CMK (cell line): ENCODE results near the gene PKMYT1.

ENCODE experiments used
- DNase-seq: peaks from one replicate; pipeline ENCODE4 v3.0.0-alpha.2; 2010; ENCODE audit warnings: low read depth

Gene PKMYT1

DNA sequence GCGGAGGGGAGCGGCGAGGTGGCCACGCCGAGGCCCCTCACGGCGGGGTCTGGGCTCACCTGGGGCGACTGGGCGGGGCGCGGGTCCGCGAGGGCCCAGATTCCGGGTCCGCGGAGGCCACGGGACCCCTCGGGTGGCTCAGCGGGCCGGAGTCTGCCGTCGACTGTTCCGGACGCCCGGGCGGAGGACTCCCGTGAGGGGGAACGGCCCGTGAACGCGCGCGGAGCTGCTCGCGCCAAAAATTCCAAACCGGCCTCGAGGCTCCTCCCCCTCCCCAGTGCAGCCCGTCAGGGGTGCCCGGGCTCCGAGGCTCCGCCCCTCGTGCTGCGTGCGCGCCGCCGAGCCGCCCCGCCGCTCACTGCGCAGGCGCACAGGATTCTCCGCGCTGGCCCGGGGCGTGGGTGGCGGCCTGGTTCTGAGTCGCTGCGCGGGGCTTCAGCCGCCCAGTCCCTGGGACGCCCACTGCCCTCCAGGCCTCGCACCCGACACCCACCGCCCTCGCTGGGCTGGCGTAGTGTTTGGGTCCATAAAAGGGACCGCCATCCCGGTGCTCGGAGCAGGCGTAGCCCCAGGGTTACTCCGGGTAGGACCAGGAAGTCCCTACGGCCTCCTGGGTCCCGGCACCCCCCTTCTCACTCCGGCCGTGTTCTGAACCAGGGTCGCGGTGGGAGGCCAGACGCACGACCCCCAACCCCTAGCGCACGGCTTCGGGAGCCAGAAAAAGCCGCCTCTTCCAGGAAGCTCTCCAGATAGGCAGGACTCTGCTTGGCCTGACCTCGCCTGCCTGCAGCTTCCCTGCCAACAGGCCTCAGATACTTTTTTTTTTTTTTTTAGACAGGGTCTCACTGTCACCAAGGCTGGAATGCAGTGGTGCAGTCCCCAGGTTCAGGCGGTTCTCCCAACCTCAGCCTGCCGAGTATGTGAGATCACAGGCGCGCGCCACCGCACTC, at the start of gene PKMYT1:
Gene PKMYT1 (minus strand): TSS at position 220 of the 950 bp plus-strand sequence. CDS start 789 bp downstream, outside the sequence.
- DNase-seq: peak; percentile 70

GRCh38 chr16:3029491-3030221, 49.4 kb upstream of the PKMYT1 start:
- no peak for DNase-seq

DNA sequence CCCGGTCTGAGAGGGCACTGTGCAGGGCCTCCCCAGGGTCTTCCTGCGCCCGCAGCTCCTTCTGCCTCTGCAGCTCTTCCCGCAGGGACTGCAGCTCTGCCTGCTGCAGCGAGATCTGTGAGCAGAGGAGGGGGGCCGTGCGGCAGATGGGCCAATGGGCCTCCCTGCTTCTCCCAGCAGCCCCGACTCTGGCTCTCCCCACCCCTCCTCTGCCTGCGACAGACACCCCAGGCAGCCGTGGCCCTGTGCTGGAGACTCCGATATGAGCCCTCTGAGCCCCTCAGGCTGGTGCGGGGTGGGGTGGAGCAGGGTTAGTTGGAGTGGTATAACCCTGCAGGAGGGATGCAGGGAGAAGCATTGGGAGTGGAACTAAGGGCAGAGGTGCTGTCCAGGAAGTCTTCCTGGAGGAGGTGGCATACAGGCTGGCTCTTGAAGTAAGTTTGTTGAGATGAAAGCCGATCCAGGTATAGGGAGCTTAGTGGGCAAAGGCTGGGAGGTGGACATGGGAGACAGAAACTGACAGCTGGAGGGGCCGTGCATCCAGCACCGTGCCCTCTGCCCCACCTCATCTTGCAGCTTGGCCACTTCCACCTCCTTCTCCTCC, 48.6 kb upstream of the PKMYT1 start:
- no peak for DNase-seq

GRCh38 chr16:3027983-3028715, 47.9 kb upstream of the PKMYT1 start:
- no peak for DNase-seq

- no peak for DNase-seq
These were observed 47.2 kb upstream of the PKMYT1 start for GRCh38 chr16:3027489-3027795.

DNA sequence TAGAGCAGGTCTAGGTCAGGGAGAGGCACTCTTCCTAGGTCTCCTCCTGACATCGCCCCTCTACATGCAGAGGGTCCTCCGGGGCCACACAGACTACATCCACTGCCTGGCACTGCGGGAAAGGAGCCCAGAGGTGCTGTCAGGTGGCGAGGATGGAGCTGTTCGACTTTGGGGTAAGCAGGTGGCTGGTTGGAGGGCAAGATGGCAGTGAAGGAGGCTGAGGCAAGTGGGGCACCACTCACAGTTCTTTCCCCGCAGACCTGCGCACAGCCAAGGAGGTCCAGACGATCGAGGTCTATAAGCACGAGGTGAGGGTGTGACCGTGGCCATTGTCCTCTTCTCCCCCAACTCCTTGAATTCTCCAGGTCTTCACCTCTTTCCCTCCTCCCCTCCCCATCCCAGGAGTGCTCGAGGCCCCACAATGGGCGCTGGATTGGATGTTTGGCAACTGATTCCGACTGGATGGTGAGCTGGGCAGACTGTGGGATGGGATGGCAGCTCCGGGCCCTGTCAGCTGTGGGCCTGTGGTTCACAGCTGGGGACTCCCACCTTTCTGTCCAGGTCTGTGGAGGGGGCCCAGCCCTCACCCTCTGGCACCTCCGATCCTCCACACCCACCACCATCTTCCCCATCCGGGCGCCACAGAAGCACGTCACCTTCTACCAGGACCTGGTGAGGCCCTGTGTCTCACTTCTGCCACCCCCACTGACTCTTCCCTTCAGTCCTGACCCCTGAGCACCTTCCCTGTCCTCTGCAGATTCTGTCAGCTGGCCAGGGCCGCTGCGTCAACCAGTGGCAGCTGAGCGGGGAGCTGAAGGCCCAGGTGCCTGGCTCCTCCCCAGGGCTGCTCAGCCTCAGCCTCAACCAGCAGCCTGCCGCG, 46.6 kb upstream of the PKMYT1 start:
- DNase-seq: no peak

DNA sequence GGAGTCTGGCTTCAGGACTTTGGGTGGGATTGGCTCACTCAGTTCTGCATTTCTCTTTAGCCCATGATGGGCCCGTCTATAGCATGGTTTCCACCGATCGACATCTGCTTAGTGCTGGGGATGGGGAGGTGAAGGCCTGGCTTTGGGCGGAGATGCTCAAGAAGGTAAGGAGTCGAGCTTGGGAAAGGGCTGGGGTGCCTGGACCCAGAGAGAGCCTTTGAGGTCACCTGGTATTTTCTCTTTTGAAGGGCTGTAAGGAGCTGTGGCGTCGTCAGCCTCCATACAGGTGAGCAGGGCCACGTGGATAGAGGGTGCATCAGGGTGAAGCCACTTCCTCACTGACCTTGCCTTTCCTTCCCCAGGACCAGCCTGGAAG, 45.7 kb upstream of the PKMYT1 start:
- no peak for DNase-seq

- no peak for DNase-seq
These were observed 45.1 kb upstream of the PKMYT1 start for GRCh38 chr16:3025032-3026002.

- DNase-seq: peak; percentile 97
These were observed 43.6 kb upstream of the PKMYT1 start, which contains the start of the genes HCFC1R1 and THOC6 for GRCh38 chr16:3023669-3024478. TSS of gene HCFC1R1 (minus strand) at chr16:3023942. CDS start at chr16:3023941, 1 bp downstream. TSS of gene THOC6 (plus strand) at chr16:3024035. CDS start at chr16:3024327, 292 bp downstream.

DNA sequence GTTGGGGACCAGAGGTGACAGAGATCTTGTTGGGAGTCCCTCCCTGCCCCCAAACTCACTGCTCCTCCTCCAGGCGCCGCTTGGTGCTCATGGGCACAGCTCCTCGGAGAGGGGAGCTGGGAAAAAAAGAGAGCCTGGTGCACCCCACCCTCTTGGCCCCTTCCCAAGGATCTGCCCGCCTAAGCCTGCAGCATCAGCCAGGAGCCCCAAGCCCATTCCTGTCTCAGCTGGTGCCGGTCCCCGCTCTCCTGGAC, 43.1 kb upstream of the PKMYT1 start:
- no peak for DNase-seq

DNA sequence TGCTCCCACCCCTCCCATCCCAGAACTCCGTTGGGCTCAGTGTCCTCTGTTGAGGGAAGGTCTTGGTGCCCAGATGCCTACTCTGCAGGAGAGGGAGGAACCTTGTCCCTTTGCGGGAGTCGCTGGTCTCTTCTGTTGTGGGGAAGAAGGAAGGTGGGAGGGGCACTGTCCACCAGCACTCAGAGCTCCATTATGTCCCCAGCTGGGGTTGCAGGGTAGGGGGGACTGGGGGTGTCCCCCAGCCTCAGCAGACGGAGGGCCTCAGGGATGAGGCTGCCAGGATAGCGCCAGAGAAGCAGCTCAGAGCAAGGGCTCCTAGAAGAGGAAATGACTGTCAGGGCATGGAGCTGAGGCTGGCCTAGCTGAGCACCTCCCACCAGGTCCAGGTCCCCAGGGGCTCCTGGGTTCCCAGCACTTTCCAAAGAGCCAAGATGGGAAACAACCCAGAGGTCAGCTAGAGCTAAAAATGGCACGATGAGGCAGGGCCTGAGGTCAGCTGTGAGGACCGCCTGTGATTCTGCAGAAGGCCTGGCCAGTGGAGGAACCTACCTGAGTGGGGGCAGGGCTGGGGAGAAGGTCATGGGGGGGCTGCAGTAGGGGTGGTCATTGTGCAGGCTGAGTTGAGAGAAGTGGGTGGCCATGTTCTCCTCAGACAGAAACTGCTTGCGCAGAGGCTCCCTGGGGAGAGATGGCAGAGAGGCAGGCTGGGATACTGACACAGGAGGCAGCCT, 42.6 kb upstream of the PKMYT1 start:
- DNase-seq: no peak

DNA sequence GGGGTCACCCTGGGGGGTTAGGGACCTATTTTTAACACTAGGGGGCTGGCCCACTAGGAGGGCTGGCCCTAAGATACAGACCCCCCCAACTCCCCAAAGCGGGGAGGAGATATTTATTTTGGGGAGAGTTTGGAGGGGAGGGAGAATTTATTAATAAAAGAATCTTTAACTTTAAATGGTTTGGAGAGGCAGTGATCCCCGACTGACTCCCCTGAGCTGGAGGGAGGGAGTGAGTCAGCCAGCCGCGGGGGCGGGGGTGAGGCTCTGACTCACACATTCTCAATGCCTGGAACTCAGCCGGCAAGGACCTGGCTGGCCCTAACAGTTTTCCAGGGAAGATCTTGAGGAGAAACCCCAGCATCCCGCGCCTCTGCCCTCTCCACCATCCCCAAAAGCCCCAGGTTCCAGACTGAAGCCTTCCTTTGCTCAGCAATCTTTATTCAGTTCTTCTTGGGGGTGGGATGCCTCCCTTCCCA, 42.0 kb upstream of the PKMYT1 start:
- no peak for DNase-seq

- no peak for DNase-seq
These were observed 41.4 kb upstream of the PKMYT1 start for GRCh38 chr16:3021449-3022207.

- no peak for DNase-seq
These were observed 40.6 kb upstream of the PKMYT1 start for GRCh38 chr16:3020604-3021448.

- no peak for DNase-seq
These were observed 40.0 kb upstream of the PKMYT1 start, which contains the start of gene TNFRSF12A for GRCh38 chr16:3020247-3020603. TSS of gene TNFRSF12A (plus strand) at chr16:3020368. CDS start at chr16:3020398, 30 bp downstream.

DNA sequence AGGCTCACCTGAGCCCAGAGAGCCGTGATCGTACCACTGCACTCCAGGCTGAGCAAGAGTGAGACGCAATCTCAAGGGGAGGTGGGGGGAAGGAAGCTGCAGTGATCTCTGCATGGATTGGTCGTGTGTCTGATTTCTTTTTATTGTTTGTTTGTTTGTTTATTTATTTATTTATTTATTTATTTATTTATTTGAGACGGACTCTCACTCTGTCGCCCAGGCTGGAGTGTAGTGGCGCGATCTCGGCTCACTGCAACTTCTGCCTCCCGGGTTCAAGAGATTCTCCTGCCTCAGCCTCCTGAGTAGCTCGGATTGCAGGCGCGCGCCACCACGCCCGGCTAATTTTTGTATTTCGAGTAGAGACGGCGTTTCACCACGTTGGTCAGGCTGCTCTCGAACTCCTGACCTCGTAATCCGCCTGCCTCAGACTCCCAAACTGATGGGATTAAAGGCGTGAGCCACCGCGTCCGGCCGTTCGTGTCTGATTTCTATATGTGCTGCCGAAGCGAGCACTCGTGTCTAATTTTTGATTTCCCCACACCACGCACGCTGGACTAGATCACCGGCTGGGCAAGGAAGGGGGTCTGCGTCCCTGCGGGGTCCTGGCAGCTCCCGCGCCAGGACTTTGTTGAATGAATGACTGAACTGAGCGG, 39.5 kb upstream of the PKMYT1 start:
- no peak for DNase-seq
